Vagina (tissue), 2 donors: ENCODE results near the gene ZFHX3. TPM values are rescaled to one million over a fixed set of nuclear protein-coding genes. Genes with fewer than 3 reads are reported as not detected.

Source experiments
- DNase-seq, 2 donors: peaks; one replicate each; pipeline ENCODE4 v3.0.0-alpha.2; 2017; ENCODE audit errors: extremely low spot score in 2 of 2
- H3K27ac ChIP-seq: fragments of 200-600 bp; sonication (generic); one replicate; pipeline ENCODE4 v1.5.1; 2019
- H3K27me3 ChIP-seq: fragments of 200-600 bp; sonication (generic); one replicate; pipeline ENCODE4 v1.5.1; 2019
- H3K36me3 ChIP-seq, 2 donors: fragments of 200-600 bp; sonication (generic); one replicate each; pipeline ENCODE4 v1.5.1; 2017 to 2019
- H3K4me1 ChIP-seq: fragments of 200-600 bp; sonication (generic); one replicate; pipeline ENCODE4 v1.5.1; 2019
- H3K4me3 ChIP-seq, 2 donors: fragments of 200-600 bp; sonication (generic); 1 replicate in 1 of 2; 2 replicates in 1 of 2; pipeline ENCODE4 v1.5.1; 2016 to 2019
- H3K9me3 ChIP-seq: fragments of 200-600 bp; sonication (generic); one replicate; pipeline ENCODE4 v1.5.1; 2019
- CTCF ChIP-seq, 3 experiments: fragments of 450-650 bp in 2 of 3; fragments of 200-600 bp in 1 of 3; sonication (generic) in 1 of 3; IDR thresholded peaks; one replicate each; pipeline ENCODE4 v1.5.1; 2017 to 2019; ENCODE audit warnings: antibody characterized with exemption in 3 of 3, mild to moderate bottlenecking in 2 of 3, moderate library complexity in 2 of 3
- POLR2A ChIP-seq, 2 donors: fragments of 450-650 bp; IDR thresholded peaks; one replicate each; pipeline ENCODE4 v1.6.1; 2017; ENCODE audit warnings: antibody characterized with exemption in 2 of 2, mild to moderate bottlenecking in 2 of 2, moderate library complexity in 2 of 2
- POLR2AphosphoS5 ChIP-seq, 2 donors: sonication (generic); formaldehyde crosslinking; IDR thresholded peaks; one replicate each; pipeline ENCODE4 v1.9.0; 2017; ENCODE audit warnings: antibody characterized with exemption in 2 of 2, mild to moderate bottlenecking in 2 of 2, low read depth in 1 of 2; ENCODE audit not compliant: insufficient read depth in 1 of 2
- intact Hi-C: fragments of 100-400 bp; cut with DNase I; formaldehyde crosslinking; loops from one replicate; pipeline ENCODE4 v1.15.1; 2023
- total RNA-seq: library from RNA; depleted of rRNA; stranded (reverse); fragments of >200 nt; gene quantifications from one replicate; pipeline ENCODE4 v1.2.3, GENCODE V29; 2016

ZFHX3 gene
- total RNA-seq, 1 donor from 2014 or later: 28.0 TPM

- intact Hi-C loops: no loop called here
- TF ChIP-seq POLR2A (IDR thresholded peaks at IDR 0.05) (no peak), CTCF (IDR thresholded peaks at IDR 0.05) (no peak), POLR2AphosphoS5 (IDR thresholded peaks at IDR 0.05; ENCODE audit: insufficient read depth in 1 of 2, low read depth in 1 of 2) (no peak)
- H3K27ac ChIP-seq: peak overlapping the region; percentile 71
Observed at GRCh38 chr16:72788269-72788809, 259.6 kb downstream of the ZFHX3 start.

GRCh38 chr16:72787514-72788268, 260.2 kb downstream of the ZFHX3 start:
- H3K27me3 ChIP-seq: no peaks in the 10 kb centered on the region
- peak overlapping the region; percentile 71 for H3K27ac ChIP-seq
- no peaks in the 10 kb centered on the region for H3K9me3 ChIP-seq
- intact Hi-C loops: no loop called here
- DNase-seq: peak in 1 of 2 donors; percentile 93
- no peaks in the 10 kb centered on the region for H3K36me3 ChIP-seq
- H3K4me3 ChIP-seq: peak overlapping the region; percentile 50 to 58
- TF ChIP-seq POLR2A (IDR thresholded peaks at IDR 0.05): peak in 1 of 2 donors; percentile 44
- peak in 1 of 2 donors; percentile 34 for TF ChIP-seq POLR2AphosphoS5 (IDR thresholded peaks at IDR 0.05; ENCODE audit: insufficient read depth in 1 of 2, low read depth in 1 of 2)
- no peak for TF ChIP-seq CTCF (IDR thresholded peaks at IDR 0.05)
- H3K4me1 ChIP-seq: peaks cover 25% of the 10 kb centered on the region

More at GRCh38 chr16:72788269-72788809, 259.6 kb downstream of the ZFHX3 start:
- Histone ChIP-seq H3K4me1 (peaks cover 25% of the 10 kb centered on the region), H3K36me3 (peaks cover 0 to 6% of the 10 kb centered on the region in 2 donors), H3K9me3 (no peaks in the 10 kb centered on the region), H3K27me3 (no peaks in the 10 kb centered on the region), H3K4me3 (peak overlapping the region; percentile 50 to 58)
- DNase-seq: peak in 1 of 2 donors; percentile 89

- Histone ChIP-seq H3K4me1 (peaks cover 25% of the 10 kb centered on the region), H3K27ac (peak overlapping the region; percentile 71), H3K4me3 (peak overlapping the region; percentile 50 to 58), H3K36me3 (no peaks in the 10 kb centered on the region), H3K9me3 (no peaks in the 10 kb centered on the region), H3K27me3 (no peaks in the 10 kb centered on the region)
- TF ChIP-seq POLR2AphosphoS5 (IDR thresholded peaks at IDR 0.05; ENCODE audit: insufficient read depth in 1 of 2, low read depth in 1 of 2) (no peak), POLR2A (IDR thresholded peaks at IDR 0.05) (no peak), CTCF (IDR thresholded peaks at IDR 0.05) (no peak)
- DNase-seq: peak in 1 of 2 donors; percentile 91
- intact Hi-C loops: no loop called here
Observed at GRCh38 chr16:72787130-72787513, 260.8 kb downstream of the ZFHX3 start.

- intact Hi-C loops: no loop called here
Observed at GRCh38 chr16:72786606-72787005, 261.3 kb downstream of the ZFHX3 start.

More at GRCh38 chr16:72786606-72787005, 261.3 kb downstream of the ZFHX3 start:
- Histone ChIP-seq H3K4me1 (peaks cover 25% of the 10 kb centered on the region), H3K27me3 (no peaks in the 10 kb centered on the region), H3K36me3 (no peaks in the 10 kb centered on the region), H3K4me3 (peak overlapping the region in 1 of 2 donors; percentile 50), H3K9me3 (no peaks in the 10 kb centered on the region), H3K27ac (no peak overlapping the region)
- DNase-seq: peak in 1 of 2 donors; percentile 74
- TF ChIP-seq POLR2A (IDR thresholded peaks at IDR 0.05) (no peak), POLR2AphosphoS5 (IDR thresholded peaks at IDR 0.05; ENCODE audit: insufficient read depth in 1 of 2, low read depth in 1 of 2) (no peak), CTCF (IDR thresholded peaks at IDR 0.05) (no peak)
